CD4-positive, alpha-beta T cell treated with Interleukin-15 for 4 hours (primary cell): Measurements from ENCODE around the gene AURKA.
"Not testable (repeated sequence)": the region's sequence is repeated elsewhere in the genome, so short reads cannot be mapped to it uniquely, and the experiment has no call there.

Experiments used
- DNase-seq: peaks from one replicate; pipeline ENCODE4 v3.0.0-alpha.2; 2020; ENCODE audit warnings: low spot score

AURKA gene

GRCh38 chr20:56420940-56421688 is 29.1 kb upstream of the AURKA start:
- DNase-seq: no peak

- no peak for DNase-seq
Measured at GRCh38 chr20:56420028-56420427, 28.0 kb upstream of the AURKA start.

GRCh38 chr20:56418385-56418861 is 26.4 kb upstream of the AURKA start:
- no peak for DNase-seq

- no peak for DNase-seq
Measured at GRCh38 chr20:56417911-56418310, 25.9 kb upstream of the AURKA start.

GRCh38 chr20:56417402-56417801 is 25.4 kb upstream of the AURKA start:
- DNase-seq: no peak

- DNase-seq: peak; percentile 63
Measured at GRCh38 chr20:56414842-56415765, 23.1 kb upstream of the AURKA start.

- no peak for DNase-seq
Measured at GRCh38 chr20:56412949-56413348, 20.9 kb upstream of the AURKA start.

- no peak for DNase-seq
Measured at GRCh38 chr20:56412473-56412790, 20.4 kb upstream of the AURKA start.

GRCh38 chr20:56411759-56412472 is 19.9 kb upstream of the AURKA start, which contains the start of gene CASS4:
Gene CASS4 (plus strand): TSS chr20:56412260. CDS start chr20:56412459, 199 bp downstream.
- DNase-seq: peak; percentile 59

- not testable (repeated sequence) for DNase-seq
Measured at GRCh38 chr20:56411287-56411686, 19.3 kb upstream of the AURKA start.

- DNase-seq: no peak
Measured at GRCh38 chr20:56409956-56410355, 17.9 kb upstream of the AURKA start.

- DNase-seq: no peak
Measured at GRCh38 chr20:56409521-56409920, 17.5 kb upstream of the AURKA start.

GRCh38 chr20:56406910-56407309 is 14.9 kb upstream of the AURKA start:
- DNase-seq: no peak

GRCh38 chr20:56405356-56405755 is 13.3 kb upstream of the AURKA start:
- not testable (repeated sequence) for DNase-seq

GRCh38 chr20:56403465-56403864 is 11.4 kb upstream of the AURKA start:
- DNase-seq: no peak

GRCh38 chr20:56400001-56400640 is 8.1 kb upstream of the AURKA start:
- peak; percentile 78 for DNase-seq

GRCh38 chr20:56395166-56395565 is 3.2 kb upstream of the AURKA start:
- DNase-seq: no peak

GRCh38 chr20:56393653-56394052 is 1.6 kb upstream of the AURKA start:
- no peak for DNase-seq

- peak; percentile 26 for DNase-seq
Measured at GRCh38 chr20:56392881-56393482, 967 bp upstream of the AURKA start.

GRCh38 chr20:56391596-56392131 is 351 bp downstream of the AURKA start:
- no peak for DNase-seq

GRCh38 chr20:56391037-56391436 is 978 bp downstream of the AURKA start:
- DNase-seq: no peak
